Tibial nerve (tissue), 4 donors: ENCODE measurements around the gene RASA3.

Experiments used
- CTCF ChIP-seq, 5 experiments: fragments of 200-600 bp in 3 of 5; fragments of 450-650 bp in 2 of 5; sonication (generic) in 3 of 5; IDR thresholded peaks; one replicate each; pipeline ENCODE4 v1.5.1; 2016 to 2019; ENCODE audit warnings: antibody characterized with exemption in 5 of 5, mild to moderate bottlenecking in 3 of 5, moderate library complexity in 2 of 5
- EP300 ChIP-seq, 2 donors: sonication (generic); formaldehyde crosslinking; IDR thresholded peaks; one replicate each; pipeline ENCODE4 v1.6.1; 2017; ENCODE audit warnings: antibody characterized with exemption in 2 of 2, mild to moderate bottlenecking in 1 of 2
- POLR2A ChIP-seq, 2 donors: fragments of 450-650 bp; IDR thresholded peaks; one replicate each; pipeline ENCODE4 v1.6.1; 2017; ENCODE audit warnings: antibody characterized with exemption in 2 of 2, mild to moderate bottlenecking in 2 of 2, moderate library complexity in 2 of 2

GRCh38 chr13:113951246-113951999 lies 181.0 kb downstream of the RASA3 start:
- TF ChIP-seq CTCF (IDR thresholded peaks at IDR 0.05) (peak; percentile 83 to 97 (median 92)), EP300 (IDR thresholded peaks at IDR 0.05) (peak in 1 of 2 donors; percentile 65), POLR2A (IDR thresholded peaks at IDR 0.05) (no peak)
